HEK293T (cell line): Measurements from ENCODE around the gene B4GALT5.

ENCODE experiments used
- CTCF ChIA-PET: fragments of 350-600 bp; formaldehyde crosslinking; extraction: SDS; loops from one replicate; lab custom pipeline; 2021; ENCODE audit warnings: antibody characterized with exemption, inconsistent platforms; lab: Yijun Ruan, JAX
- POLR2A ChIA-PET: fragments of 350-600 bp; formaldehyde crosslinking; extraction: SDS; loops from one replicate; lab custom pipeline; 2020; ENCODE audit warnings: antibody characterized with exemption, inconsistent platforms; lab: Yijun Ruan, JAX
- DNase-seq: peaks from one replicate; pipeline ENCODE4 v3.0.0; 2012; ENCODE audit warnings: mixed read lengths; ENCODE audit errors: extremely low spot score
- ARNT ChIP-seq: fragments of 450-650 bp; IDR thresholded peaks from 2 replicates; pipeline ENCODE4 v1.6.1; 2017; ENCODE audit warnings: mild to moderate bottlenecking
- BHLHE40 ChIP-seq: fragments of 450-650 bp; IDR thresholded peaks from 2 replicates; pipeline ENCODE4 v1.6.1; 2016; ENCODE audit warnings: mild to moderate bottlenecking, moderate library complexity, borderline replicate concordance
- CTBP1 ChIP-seq: fragments of 450-650 bp; IDR thresholded peaks from 2 replicates; pipeline ENCODE4 v1.6.1; 2016; ENCODE audit warnings: borderline replicate concordance
- ELF4 ChIP-seq: fragments of 450-650 bp; IDR thresholded peaks from 2 replicates; pipeline ENCODE4 v1.6.1; 2017; ENCODE audit warnings: antibody characterized with exemption
- FOXA1 ChIP-seq: fragments of 450-650 bp; IDR thresholded peaks from 2 replicates; pipeline ENCODE4 v1.6.1; 2016; ENCODE audit warnings: mild to moderate bottlenecking
- FOXK2 ChIP-seq: fragments of 450-650 bp; IDR thresholded peaks from 2 replicates; pipeline ENCODE4 v1.6.1; 2016; ENCODE audit warnings: mild to moderate bottlenecking
- FOXM1 ChIP-seq: fragments of 450-650 bp; IDR thresholded peaks from 2 replicates; pipeline ENCODE4 v1.6.1; 2017; ENCODE audit warnings: mild to moderate bottlenecking, borderline replicate concordance
- HDGF ChIP-seq: fragments of 450-650 bp; IDR thresholded peaks from 2 replicates; pipeline ENCODE4 v1.6.1; 2017; ENCODE audit warnings: antibody characterized with exemption, borderline replicate concordance
- L3MBTL2 ChIP-seq: fragments of 450-650 bp; conservative IDR thresholded peaks from 2 replicates; pipeline ENCODE4 v1.6.1; 2016; ENCODE audit warnings: mild to moderate bottlenecking
- LEF1 ChIP-seq: fragments of 450-650 bp; IDR thresholded peaks from 2 replicates; pipeline ENCODE4 v1.6.1; 2017; ENCODE audit warnings: mild to moderate bottlenecking, borderline replicate concordance
- NFRKB ChIP-seq: fragments of 450-650 bp; IDR thresholded peaks from 2 replicates; pipeline ENCODE4 v1.6.1; 2016; ENCODE audit warnings: mild to moderate bottlenecking, moderate library complexity
- PKNOX1 ChIP-seq: fragments of 450-650 bp; IDR thresholded peaks from 2 replicates; pipeline ENCODE4 v1.6.1; 2016
- SP1 ChIP-seq: fragments of 450-650 bp; IDR thresholded peaks from 2 replicates; pipeline ENCODE4 v1.6.1; 2017
- SUZ12 ChIP-seq: fragments of 450-650 bp; IDR thresholded peaks from 2 replicates; pipeline ENCODE4 v1.6.1; 2016; ENCODE audit warnings: mild to moderate bottlenecking
- TARDBP ChIP-seq: fragments of 450-650 bp; IDR thresholded peaks from 2 replicates; pipeline ENCODE4 v1.6.1; 2016
- ZNF384 ChIP-seq: fragments of 450-650 bp; IDR thresholded peaks from 2 replicates; pipeline ENCODE4 v1.6.1; 2016

Gene B4GALT5

GRCh38 chr20:49649672-49650071 lies 64.0 kb downstream of the B4GALT5 start:
- ChIA-PET POLR2A (no interaction called here), CTCF (no interaction called here)
- TF ChIP-seq BHLHE40, result no peak
- TF ChIP-seq CTBP1, result no peak
- TF ChIP-seq PKNOX1, result no peak
- TF ChIP-seq FOXM1, result no peak
- no peak for TF ChIP-seq NFRKB
- no peak for TF ChIP-seq L3MBTL2
- TF ChIP-seq TARDBP, result no peak
- no peak for TF ChIP-seq HDGF
- TF ChIP-seq FOXK2, result no peak
- TF ChIP-seq ZNF384, result no peak
- no peak for TF ChIP-seq ARNT
- no peak for TF ChIP-seq LEF1
- no peak for TF ChIP-seq FOXA1
- DNase-seq, result no peak

GRCh38 chr20:49647550-49647949 lies 66.1 kb downstream of the B4GALT5 start:
- POLR2A ChIA-PET, result no interaction called here
- CTCF ChIA-PET, result no interaction called here
- DNase-seq, result no peak
- TF ChIP-seq ZNF384 (no peak), TARDBP (no peak), BHLHE40 (no peak), ARNT (no peak), FOXA1 (no peak), L3MBTL2 (no peak), CTBP1 (no peak), PKNOX1 (no peak), FOXK2 (no peak), FOXM1 (no peak), LEF1 (no peak), ELF4 (no peak), SUZ12 (no peak), NFRKB (no peak), HDGF (no peak), SP1 (no peak)

- ChIA-PET CTCF (no interaction called here), POLR2A (no interaction called here)
These were observed 67.2 kb downstream of the B4GALT5 start for GRCh38 chr20:49646528-49646927.

GRCh38 chr20:49646126-49646525 lies 67.6 kb downstream of the B4GALT5 start:
- ChIA-PET CTCF (no interaction called here), POLR2A (no interaction called here)
- DNase-seq, result no peak
- TF ChIP-seq FOXK2 (no peak), FOXA1 (no peak), TARDBP (no peak), SP1 (no peak), SUZ12 (no peak), FOXM1 (no peak), HDGF (no peak), ELF4 (no peak), ZNF384 (no peak), ARNT (no peak), NFRKB (no peak), CTBP1 (no peak), LEF1 (no peak), BHLHE40 (no peak), PKNOX1 (no peak), L3MBTL2 (no peak)

More at GRCh38 chr20:49646528-49646927, 67.2 kb downstream of the B4GALT5 start:
- TF ChIP-seq ELF4 (no peak), CTBP1 (no peak)
- no peak for DNase-seq

GRCh38 chr20:49644980-49645565 lies 68.6 kb downstream of the B4GALT5 start:
- ChIA-PET CTCF (interaction anchor here (0.6 kb wide), 2 partner anchors 29 to 268 kb away, joined by 3 to 4 read pairs; no protein-coding TSS in a partner anchor), POLR2A (no interaction called here)
- no peak for DNase-seq
- TF ChIP-seq ELF4 (no peak), CTBP1 (no peak), NFRKB (no peak), HDGF (no peak), SP1 (no peak), L3MBTL2 (no peak), TARDBP (no peak), FOXM1 (no peak), FOXK2 (no peak), LEF1 (no peak), SUZ12 (no peak), PKNOX1 (no peak), ZNF384 (no peak), FOXA1 (no peak), ARNT (no peak), BHLHE40 (no peak)
